GM21723 (cell line): ENCODE results near the gene ASCC1.

Source experiments
- ATAC-seq: cut with Tn5 transposase; IDR thresholded peaks from one replicate; pipeline ENCODE4 v1.9.1; 2021; ENCODE audit warnings: mild to moderate bottlenecking, moderate library complexity; ENCODE audit not compliant: unreplicated experiment

ASCC1 gene

DNA sequence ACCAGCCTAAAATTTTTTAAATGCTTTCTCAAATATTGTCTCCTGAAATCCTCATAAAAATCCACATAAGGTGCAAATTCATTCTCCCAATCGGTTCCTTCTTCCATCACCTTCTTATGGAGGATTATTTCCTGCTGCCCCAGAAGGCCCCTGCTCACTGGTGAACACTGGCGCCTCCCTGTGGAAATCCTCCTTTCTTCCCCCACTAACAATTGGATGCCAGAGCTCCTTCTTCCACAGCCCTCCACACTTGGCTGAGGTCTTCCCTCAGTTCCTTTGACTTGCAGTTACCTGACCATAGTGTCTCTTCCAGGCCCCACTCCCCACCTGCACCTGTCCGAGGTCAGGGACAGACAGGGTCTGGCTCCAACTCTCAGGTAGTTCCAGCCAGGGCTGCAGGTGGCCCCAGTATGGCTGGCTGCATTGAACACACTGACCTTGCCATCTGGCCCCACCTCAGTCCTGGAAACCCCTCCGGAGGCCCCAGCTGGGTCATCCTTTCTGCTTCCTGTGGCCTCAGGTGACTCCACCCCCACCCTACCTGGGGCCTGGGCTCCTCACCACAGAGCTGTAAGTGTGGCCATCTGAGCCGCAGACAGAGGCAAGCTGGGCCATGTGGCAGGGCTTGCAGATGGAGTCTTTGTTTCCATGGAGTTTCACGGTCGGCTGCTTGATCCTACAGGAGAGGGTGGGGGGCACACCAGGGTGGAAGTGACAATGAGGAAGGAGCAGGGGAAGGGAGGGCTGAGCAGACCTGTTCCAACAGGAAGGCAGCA is 146.1 kb downstream of the ASCC1 start:
- no peak for ATAC-seq

DNA sequence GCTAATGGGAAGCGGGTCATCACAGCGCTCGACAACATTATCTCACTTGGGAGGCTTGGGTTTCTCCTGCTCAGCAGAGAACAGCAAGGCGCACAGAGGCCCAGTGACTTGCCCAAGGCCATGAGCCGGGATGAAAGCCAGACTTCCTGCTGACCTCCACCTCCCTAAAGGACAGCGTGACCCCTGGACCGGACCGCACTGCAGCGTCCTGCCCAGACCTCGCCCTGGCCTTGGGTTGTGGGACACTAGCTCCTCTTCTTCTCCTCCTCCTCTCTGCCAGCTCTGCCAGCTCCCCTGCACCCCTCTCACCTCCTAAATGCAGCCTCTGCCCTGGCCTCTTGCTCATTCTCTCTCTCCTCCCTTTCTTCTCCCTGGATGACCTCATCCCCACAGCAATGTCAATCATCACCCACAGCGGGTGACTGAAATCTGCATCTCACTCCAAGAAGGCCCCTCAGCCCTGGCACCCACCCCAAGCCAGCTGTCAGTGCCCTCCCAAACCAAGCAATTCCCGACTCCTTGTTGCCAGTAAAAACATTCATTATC is 147.1 kb downstream of the ASCC1 start:
- no peak for ATAC-seq

DNA sequence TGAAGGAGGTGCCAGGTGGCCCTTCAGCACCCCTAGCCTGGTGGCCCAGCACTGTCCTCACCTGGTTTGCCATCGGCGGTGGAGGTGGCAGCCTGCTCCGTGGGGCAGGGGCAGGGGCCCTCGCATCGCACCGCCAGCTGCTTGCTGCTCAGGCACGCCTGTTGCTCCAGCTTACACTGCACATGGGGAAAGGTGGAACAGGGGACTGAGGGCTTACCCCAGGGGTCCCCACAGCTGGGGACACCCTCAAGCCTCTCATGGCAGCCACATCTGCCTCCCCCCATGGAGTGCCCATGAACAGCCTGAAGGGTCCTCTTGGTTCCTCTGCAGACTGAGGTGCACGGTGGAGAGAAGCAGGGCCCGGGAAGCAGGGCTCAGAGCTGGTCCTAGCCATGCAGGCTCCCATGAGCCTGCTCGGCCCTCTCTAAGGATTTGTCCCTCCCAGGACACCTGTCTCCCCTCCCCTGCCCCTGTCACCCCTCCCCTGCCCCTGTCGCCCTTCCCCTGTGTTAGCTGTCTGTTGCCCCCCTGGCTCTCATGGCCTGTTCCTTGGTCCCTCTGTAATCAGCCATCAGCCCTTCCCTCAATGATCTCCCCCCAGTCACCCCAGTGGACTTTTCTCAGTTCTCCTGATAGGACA is 147.8 kb downstream of the ASCC1 start:
- no peak for ATAC-seq

DNA sequence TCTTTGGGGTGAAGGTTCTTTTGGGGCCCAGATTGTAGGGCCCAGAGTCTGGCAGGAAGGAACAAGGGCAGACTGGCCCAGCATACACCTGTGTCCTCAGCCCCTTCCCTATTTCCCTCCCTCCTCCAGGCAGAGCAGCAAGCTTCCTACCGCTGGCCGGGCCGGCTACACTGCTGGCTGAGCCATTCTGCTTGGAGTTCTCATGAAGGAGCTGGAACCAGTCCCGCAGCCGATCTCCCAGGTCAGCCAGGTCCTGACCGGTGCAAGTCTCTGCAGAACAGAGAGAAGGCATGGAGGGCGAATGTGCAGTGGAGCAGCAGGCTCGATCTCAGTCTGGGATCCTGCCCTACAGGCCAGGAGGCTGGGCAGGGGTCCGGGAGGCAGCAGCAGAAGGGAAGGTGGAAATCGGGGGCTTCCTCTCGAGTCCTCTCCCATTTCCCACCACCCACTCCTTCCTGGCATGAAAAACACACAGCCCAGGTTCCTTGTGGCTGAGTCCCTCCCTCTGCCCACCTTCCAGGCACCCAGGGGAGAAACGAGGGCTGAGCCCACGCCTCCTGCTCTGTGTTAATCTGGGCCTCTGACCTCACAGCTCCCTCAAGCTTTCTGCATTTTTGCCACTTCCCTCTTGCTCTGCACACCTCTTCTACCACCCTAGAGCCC is 148.5 kb downstream of the ASCC1 start:
- no peak for ATAC-seq

DNA sequence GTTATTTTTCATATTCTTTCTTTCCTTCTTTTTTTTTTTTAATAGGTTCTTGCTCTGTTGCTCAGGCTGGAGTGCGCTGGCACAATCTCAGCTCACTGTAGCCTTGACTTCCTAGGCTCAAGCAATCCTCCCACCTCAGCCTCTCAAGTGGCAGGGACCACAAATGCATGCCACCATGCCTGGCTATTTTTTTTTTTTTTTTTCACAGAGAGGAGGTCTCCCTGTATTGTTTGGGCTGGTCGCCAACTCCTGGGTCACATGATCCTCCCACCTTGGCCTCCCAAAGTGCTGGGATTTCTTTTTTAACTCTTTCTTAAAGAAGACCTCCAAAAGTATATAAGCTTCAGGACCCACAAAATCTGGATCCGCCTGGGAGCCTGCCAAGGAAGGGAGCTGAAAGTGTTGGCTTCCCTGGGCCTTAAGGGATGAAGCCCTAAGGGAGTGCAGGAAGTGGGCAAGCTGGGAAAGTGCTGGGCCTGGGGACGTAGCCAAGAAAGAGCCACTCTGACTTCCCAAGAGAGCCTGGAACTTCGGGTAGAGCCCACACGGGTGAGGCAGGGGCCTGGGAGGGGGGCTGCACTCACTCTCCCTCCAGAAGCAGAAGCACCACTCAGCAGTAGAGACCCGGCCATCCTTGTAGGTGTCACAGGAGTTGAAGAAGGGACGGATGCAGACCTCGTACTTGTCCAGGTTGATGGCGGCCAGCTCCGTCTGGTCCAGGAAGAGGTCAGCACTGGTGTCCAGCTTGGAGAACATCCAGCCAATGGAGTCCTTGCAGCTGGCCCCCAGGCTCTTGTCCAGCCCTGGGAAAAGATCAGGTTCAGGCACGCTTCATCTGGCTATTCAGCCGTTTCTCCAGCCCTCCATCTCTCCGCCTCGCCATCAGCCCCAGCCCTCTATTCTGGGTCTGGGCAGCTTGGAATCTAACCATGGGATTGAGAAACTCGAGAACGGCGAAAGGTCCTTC is 149.5 kb downstream of the ASCC1 start:
- no peak for ATAC-seq

DNA sequence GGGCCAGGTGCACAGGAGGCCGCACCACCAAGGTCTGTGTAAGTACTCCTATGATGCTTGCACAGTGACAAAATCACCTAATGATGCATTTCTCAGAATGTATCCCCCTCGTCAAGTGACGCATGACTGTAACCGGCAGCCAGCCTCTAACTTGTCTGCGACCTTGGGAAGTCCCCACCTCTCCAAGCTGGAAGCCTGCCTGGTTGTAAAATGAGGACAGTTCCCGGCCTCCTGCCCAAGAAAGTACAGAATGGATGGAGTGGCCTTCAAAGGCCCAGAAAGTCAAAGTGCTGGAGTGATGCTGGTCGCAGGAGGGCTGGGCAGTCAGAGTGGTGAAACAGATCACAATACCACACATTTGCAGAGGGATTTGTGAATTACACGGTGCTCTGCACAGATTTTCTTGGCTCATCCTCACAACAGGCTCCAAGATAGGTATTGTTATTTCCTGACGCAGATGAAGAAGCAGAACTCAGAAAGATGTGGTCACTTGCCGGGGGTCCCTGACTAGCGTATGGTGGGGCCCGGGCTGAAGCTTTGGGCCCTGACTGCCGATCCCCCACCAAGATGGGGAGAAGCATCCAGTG is 150.5 kb downstream of the ASCC1 start:
- ATAC-seq, result no peak

DNA sequence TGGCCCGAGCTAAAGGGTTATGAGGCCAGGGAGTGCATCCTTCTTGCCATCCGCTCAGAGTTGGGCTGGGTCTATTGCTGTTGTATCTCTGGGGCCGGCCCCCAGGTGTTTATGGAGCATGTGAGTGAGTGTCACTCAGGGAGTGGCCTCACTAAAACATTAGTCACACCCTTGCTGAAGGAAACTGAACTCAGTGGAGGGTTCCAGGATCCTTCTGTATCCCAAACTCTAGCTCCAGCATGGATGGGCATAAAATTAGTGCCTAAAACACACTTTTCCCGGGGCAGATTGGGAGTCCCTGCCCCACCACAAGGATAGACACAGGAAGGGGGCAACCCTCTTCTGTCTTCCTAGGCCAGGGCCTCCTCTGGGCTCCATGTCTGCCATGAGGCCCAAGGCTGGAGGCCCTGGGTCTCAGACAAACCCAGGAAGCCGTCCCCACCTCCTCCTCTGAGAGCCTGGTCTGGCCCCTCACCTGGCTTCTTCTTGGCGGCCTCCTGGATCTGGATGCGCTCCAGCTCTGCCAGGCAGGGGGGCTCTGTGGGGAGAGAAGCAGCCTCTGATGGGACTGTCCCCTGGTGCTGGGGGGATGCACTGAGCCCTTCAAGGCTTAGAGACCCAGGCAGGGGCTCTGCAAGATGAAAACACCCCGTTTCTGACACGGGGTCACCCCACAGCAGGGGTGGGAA is 152.2 kb downstream of the ASCC1 start:
- ATAC-seq, result no peak

DNA sequence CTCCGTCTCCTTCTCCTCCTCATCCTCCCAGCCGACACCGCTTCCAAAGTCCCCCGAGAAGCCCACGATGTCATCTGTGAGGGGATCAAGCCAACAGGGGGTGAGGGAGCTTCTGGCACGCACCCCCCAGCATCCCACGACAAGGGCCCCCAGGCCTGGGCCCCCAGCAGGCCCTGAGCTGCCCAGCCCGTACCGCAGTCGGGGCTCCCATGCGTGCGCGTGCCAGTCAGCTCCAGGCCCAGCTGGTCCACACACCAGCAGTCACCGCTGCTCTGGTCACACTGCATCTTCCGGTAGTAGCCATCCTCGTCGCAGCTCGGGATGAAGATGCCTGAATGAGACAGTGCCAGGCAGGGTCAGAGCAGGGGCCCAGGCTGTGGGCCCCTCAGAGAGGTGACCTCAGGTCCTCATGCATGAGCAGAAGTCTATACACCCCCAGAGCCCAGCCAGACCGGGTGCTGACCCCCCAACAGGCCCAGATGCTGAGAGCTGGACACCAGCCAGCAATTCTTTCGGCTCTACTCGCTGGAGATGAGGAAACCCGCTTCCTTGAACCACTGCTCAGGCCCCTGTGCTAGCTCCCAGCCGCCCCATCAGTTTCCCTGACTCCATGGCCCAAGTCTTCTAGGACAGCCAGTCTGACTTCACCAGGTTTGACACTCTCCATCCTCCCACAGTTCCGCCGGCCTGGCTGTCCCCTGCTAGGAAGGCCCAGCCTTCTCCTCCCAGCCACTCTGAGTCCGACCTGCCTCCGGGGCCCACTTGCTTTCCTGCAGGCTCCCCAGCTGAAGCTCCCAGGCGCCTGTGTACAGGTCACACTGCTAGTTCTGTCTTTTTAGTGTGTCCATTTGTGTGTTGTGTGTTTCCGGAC is 153.0 kb downstream of the ASCC1 start:
- ATAC-seq, result no peak

DNA sequence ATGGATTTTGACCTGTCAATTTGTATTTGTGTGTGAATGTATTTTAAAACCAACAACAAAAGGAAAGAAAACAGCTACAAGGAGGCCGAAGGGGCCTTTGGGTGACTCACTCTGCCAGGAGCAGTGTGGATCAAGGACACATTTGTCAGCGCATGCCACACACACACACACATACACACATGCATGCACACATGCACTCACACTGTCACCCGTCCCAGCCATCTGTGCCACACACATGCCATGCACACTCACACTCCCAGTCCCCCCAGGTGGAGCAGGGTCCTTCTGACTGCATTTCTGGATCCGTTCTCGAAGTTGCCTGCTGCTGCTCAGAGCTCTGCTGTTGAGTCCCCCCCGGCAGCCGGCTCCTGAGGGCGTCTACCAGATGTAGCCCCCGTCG is 153.7 kb downstream of the ASCC1 start:
- no peak for ATAC-seq

DNA sequence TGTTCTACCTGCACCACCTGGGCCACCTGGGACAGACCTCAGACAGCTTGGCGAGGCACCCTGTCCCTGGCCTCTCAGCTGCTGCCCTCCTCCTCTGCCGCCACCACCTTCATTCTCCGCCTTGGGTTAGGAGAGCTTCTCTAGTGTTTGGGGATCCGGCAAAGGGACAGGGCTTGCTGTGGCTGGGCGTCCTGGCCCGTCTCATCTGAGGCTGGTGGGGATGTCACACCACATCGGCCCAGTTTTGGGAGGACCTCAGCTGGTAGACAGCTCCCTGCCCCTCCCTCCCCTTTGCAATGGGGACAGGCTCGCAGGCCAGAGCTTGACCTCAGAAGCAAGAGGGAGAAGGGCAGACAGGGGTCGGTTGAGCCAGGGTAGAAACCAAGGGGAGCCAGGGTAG is 154.1 kb downstream of the ASCC1 start:
- no peak for ATAC-seq

DNA sequence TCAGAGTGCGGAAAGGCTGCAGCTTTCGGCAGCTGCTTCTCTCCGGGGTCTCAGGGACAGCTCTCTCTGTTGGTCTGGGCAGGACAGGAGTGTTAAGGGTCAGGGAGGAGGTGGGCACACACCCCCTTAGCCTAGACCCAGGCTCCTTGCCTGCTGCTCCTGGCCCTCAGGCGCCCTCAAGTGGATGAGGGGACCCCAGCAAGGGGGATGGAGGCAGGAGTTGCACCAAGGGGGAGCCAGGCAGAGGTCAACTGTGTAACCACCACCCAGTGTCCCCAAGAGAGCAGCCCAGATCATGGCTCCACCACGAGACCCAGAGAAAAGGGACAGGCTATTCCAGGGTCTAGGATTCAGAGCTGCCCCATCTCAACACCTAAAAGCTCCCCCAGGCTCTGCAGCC is 154.6 kb downstream of the ASCC1 start:
- ATAC-seq, result no peak

DNA sequence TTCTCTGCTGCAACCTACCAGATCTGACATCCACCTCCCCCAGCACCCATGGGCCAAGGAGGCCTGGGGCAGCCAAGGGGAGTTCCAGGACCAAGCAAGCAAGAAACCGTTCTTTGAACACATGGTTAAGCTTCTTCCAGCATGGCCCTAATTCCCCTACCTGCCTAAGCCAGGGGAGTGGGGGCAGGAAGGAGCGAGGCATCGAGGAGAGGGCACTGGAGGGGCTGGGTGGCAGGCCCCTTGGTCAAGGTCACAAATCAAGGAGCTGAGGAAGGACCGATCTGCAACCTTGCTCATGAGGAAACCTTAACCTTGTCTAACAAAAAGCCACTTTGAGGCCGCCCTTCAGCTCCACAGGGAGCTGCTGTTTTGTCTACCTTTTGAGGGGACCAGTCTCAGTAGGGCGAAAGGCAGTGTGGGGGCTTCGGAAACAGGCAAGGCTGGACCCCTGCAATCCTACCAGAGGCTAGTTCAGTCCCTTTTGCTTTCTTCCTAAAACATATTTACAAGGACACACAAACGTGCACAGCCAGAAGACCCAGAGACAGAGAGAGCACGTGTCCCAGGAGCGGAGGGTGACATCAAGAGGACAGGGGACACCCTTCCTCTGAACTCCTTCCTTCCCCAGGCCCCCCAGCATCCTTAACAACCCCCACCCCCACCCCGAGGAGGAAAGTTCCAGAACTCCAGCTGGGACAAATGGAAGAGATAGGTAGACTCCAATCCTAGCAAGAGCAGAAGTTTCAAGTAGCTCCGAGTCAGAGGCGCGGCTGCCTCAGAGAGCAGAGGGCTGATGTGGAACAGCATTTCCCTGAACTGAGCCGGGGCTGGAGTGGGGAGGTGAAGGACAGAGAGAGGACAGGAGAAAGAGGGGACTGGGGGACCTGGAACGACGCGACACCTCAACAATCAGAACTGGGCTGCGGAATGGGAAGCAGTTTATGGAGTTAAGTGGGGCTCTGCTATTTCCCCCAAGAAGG is 155.9 kb downstream of the ASCC1 start:
- no peak for ATAC-seq

DNA sequence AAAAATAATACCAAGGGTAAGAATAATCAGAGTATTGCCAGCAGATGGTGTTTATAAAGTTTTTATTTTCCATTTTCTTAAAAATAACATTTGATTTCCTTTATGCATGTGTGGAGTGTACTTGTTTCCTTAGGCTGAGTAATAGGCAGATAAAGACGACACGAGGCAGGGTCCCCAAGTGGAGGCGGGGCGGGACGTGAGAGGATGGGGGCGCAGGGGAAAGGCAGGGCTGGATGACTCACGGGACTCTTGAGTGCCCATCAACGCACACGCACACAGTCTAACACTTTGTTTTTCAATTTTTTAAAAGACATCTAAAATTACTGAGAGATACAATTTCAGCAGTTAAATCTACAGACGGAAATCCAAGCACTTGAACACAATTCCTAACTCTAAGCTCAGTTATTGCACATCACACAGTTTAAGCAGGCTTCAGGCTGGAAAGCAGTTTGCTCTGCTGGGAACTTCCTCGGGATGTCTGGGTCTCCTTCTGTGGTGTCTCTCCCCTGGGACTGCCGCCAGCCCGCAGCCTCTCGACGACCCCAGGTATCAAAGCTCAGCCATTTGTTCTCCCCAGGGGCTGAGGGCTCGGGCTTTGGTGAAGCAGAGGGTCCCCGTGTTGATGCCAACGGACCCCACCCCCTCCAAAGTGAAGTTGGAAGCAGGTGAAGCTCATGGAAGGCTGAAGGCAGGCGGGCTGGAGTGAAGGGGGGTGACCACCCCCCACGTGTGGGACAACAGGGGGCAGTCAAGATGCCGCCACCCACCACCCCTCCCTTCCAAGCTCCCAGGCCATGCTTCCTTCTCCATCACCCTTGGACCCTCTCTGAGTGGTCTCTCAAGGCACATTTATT is 156.9 kb downstream of the ASCC1 start:
- no peak for ATAC-seq

DNA sequence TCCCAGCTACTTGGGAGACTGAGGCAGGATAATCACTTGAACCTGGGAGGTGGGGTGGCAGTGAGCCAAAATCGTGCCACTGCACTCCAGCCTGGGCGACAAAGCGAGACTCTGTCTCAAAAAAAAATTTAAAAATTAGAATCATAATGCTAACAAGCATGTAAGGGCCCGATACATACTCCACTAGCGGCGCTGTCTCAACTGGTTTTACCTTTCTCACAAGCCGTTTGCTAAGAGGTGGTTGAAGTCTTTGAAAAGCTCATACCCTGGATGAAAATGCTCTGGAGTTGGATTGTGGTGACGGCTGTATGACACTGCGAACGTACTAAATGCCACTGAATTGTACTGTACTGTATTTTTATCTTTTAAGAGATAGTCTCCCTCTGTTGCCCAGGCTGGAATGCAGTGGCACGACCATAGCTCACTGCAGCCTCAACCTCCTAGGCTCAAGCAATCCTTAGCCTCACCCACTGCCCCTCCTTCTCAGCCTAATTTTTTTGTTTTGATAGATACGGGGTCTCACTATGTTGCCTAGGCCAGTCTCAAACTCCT is 157.7 kb downstream of the ASCC1 start:
- ATAC-seq, result no peak

DNA sequence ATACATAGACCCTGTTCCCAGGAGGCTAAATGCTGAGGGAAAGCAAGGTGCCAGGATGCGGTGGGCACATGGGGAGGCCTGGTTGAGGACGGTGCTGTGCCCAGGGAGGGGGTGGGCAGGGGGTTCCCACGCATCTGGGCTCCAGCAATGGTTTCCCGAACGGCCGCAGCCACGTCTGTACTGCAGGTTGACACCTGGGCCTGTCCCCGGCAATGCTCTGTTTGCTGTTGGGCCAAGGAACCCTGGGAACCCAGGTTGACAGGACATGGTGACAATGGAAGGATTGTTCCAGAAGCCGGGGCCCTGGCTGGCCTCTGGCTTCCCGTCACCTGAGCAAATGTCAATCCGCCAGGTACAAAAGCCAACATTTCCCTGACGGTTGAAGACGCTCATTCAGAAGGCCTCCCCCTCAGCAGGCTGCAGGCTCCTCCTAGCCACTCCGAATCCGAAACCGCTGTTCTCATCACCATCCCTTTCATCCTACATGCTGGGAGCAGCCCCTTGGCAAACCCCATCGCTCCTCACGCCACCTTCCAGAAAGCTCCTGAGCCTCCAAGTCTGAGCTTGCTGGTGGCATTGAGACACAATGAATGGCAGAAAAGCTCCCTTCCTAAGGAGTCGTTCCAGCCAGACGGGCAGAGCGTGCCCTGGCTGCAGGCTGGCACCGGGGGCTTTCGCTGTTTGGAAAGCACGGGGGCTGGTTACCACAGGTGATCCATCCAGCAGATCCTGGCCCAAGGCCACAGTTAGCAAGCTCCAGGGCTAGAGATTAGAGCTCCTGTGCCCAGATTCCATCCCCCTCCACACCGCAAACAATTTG is 158.9 kb downstream of the ASCC1 start:
- no peak for ATAC-seq

DNA sequence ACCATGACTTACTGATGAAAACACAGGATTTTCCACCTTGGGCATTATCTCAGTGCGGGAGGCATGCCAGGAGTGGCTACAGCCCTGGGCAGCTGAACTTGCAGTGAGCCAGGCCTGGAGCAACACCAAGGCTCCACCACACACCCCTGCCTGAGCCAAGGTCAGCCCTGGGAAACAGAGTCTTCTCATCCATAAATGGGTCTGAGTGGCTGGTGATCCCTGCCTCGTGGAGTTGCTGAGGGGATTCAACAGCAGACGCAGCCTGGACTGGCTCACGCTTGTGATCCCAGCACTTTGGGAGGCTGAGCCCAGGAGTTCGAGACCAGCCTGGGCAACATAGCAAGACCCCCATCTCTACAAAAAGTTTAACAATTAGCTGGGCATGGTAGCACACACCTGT is 160.0 kb downstream of the ASCC1 start:
- no peak for ATAC-seq
